K562 treated with DMSO at 1 percent for 24 hours (cell line): ENCODE measurements around the gene SNAP25. TPM values are rescaled to one million over a fixed set of nuclear protein-coding genes. Genes with fewer than 3 reads are reported as not detected.

Experiments used
- total RNA-seq: library from RNA; unstranded; fragments of 300-600 nt; gene quantifications from 2 replicates; pipeline ENCODE4 v1.2.3, GENCODE V29; 2022; ENCODE audit warnings: low read depth; ENCODE audit not compliant: insufficient read depth

Gene SNAP25
- not detected in 2 replicates for total RNA-seq

GRCh38 chr20:10218536-10219451, at the start of gene SNAP25:
Gene SNAP25, plus strand, starts transcription at chr20:10218830. Its CDS starts 56,662 bp downstream, at chr20:10275492.

Other genes with a start within 250 kb of the SNAP25 start
- gene ANKEF1, start 183.8 kb upstream of the SNAP25 start, total RNA-seq = 0.78 and 1.6 TPM in 2 replicates
- 6.0 and 6.2 TPM in 2 replicates for gene MKKS, start 215.4 kb downstream of the SNAP25 start, total RNA-seq
- gene SLX4IP, start 216.5 kb downstream of the SNAP25 start, total RNA-seq = 1.4 and 1.7 TPM in 2 replicates